Measurements from ENCODE around the gene TAP1.

DNA sequence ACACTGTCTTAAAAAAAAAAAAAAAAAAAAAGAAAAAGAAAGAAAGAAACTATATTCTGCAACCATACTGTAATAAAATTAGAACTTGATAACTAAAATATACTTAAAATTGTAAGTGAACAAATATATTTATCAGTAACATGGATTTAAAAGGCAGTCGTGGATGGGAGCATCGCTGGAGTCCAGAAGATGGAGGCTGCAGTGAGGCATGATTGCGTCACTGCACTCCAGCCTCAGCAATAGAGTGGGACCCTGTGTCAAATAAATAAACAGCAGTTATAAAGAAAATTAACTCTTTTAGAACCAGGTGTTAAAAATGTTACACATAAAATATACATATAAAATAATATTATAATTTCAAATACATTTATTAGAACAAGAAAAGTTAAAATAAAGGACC lies 9.2 kb upstream of the TAP1 start:
- TF ChIP-seq CTCF (IDR thresholded peaks at IDR 0.05; ENCODE audit: extremely low read depth in 1 of 2, insufficient read depth in 1 of 2, low read depth in 1 of 2, low read length in 2 of 2), result no peak
- TF ChIP-seq POLR2AphosphoS5 (IDR thresholded peaks at IDR 0.05; ENCODE audit: insufficient read depth, low read depth, low read length), result no peak
- TF ChIP-seq EZH2 (IDR thresholded peaks at IDR 0.05; ENCODE audit: borderline replicate concordance, low read depth, low read length, severe bottlenecking), result no peak
- no peak for TF ChIP-seq POLR2A (IDR thresholded peaks at IDR 0.05; ENCODE audit: low read depth, low read length)
- no peak for TF ChIP-seq JUN (IDR thresholded peaks at IDR 0.05; ENCODE audit: borderline replicate concordance, insufficient read depth, insufficient read length, low read depth)
- TF ChIP-seq, protein P1, sequence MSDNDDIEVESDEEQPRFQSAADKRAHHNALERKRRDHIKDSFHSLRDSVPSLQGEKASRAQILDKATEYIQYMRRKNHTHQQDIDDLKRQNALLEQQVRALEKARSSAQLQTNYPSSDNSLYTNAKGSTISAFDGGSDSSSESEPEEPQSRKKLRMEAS (IDR thresholded peaks at IDR 0.05; ENCODE audit: insufficient read depth, insufficient read length), result no peak
- TF ChIP-seq MYC (IDR thresholded peaks at IDR 0.05; ENCODE audit: low read depth, low read length), result no peak
